LNCaP clone FGC (cell line): Measurements from ENCODE around the gene VAC14.

Source experiments
- DNase-seq: peaks from one replicate; pipeline ENCODE4 v3.0.0-alpha.2; 2011; ENCODE audit warnings: low read depth
- H3K4me3 ChIP-seq: 2 replicates; pipeline ENCODE4 v1.5.1; 2011; ENCODE audit warnings: mild to moderate bottlenecking, low read depth, low read length, control low read depth
- CTCF ChIP-seq: IDR thresholded peaks from 2 replicates; pipeline ENCODE4 v1.5.1; 2012; ENCODE audit warnings: mild to moderate bottlenecking; ENCODE audit not compliant: control insufficient read depth, insufficient read depth; ENCODE audit errors: extremely low read depth

Gene VAC14

GRCh38 chr16:70700101-70701020 lies 100.6 kb downstream of the VAC14 start:
- no peak for TF ChIP-seq CTCF
- DNase-seq, result no peak
- H3K4me3 ChIP-seq, result no peak overlapping the region

GRCh38 chr16:70699696-70700095 lies 101.3 kb downstream of the VAC14 start:
- no peak overlapping the region for H3K4me3 ChIP-seq
- DNase-seq, result no peak
- TF ChIP-seq CTCF, result no peak

GRCh38 chr16:70698901-70699300 lies 102.1 kb downstream of the VAC14 start:
- no peak for TF ChIP-seq CTCF
- no peak overlapping the region for H3K4me3 ChIP-seq
- no peak for DNase-seq

- no peak for DNase-seq
- no peak overlapping the region for H3K4me3 ChIP-seq
- no peak for TF ChIP-seq CTCF
Measured at GRCh38 chr16:70697594-70698170, 103.3 kb downstream of the VAC14 start.

GRCh38 chr16:70696952-70697593 lies 103.9 kb downstream of the VAC14 start:
- DNase-seq, result peak; percentile 63
- no peak for TF ChIP-seq CTCF
- H3K4me3 ChIP-seq, result no peak overlapping the region

GRCh38 chr16:70696355-70696754 lies 104.6 kb downstream of the VAC14 start:
- no peak overlapping the region for H3K4me3 ChIP-seq
- no peak for DNase-seq
- no peak for TF ChIP-seq CTCF
